ENCODE data around the gene OR4C13.
A peak's percentile ranks its signal among the peaks of the same experiment; 100 is the strongest.
"Not testable (repeated sequence)": the region's sequence is repeated elsewhere in the genome, so short reads cannot be mapped to it uniquely, and the experiment has no call there.

Gene OR4C13

DNA sequence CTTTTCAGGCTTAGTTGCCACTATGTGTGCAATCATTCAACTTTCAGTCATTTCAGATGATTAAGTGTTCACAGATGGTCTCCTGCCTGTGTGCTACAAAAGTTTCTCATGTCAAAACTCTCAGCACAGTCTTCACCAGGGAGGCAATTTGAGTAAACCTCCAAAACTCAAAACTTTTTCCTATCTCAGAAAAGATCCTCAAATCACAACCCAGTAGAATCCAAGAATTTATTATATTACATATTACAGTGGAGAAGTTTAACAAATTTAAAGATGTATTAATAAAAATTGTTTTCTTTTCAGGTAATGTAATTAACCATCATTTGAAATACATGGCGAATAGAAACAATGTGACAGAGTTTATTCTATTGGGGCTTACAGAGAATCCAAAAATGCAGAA, at the start of gene OR4C13:
OR4C13 (plus strand) TSS at position 301 of the 400 bp plus-strand sequence; CDS start at position 333, 32 bp downstream.
- no peak for DNase-seq

DNA sequence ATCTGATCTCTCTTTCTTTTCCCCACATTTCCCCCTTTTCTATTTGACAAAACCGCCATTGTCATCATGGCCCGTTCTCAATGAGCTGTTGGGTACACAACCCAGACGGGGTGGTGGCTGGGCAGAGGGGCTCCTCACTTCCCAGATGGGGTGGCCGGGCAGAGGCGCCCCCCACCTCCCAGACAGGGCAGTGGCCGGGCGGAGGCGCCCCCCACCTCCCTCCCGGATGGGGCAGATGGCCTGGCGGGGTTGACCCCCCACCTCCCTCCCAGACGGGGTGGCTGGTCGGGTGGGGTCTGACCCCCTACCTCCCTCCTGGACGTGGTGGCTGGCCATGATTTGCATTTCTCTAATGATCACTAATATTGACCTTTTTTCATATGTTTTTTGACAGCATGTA, 40.7 kb upstream of the OR4C13 start:
- DNase-seq = not testable (repeated sequence)

GRCh38 chr11:49948701-49949100, 3.5 kb upstream of the OR4C13 start:
- not testable (repeated sequence) for DNase-seq

DNA sequence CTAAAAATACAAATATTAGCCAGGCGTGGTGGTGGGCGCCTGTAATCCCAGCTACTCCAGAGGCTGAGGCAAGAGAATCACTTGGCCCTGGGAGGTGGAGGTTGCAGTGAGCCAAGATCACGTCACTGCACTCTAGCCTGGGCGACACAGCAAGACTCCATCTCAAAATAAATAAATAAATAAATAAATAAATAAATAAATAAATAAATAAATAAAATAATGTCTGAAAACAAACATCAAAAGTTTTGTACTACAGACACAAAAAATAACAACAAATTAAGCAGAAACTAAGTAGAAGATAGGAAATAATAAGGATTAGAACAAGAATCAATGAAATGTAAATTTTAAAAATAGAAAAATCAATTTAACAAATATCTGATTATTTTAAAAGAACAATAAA, 21.2 kb downstream of the OR4C13 start:
- not testable (repeated sequence) for DNase-seq

GRCh38 chr11:49982435-49982834, 30.2 kb downstream of the OR4C13 start, which contains the start of gene OR4C12:
Gene OR4C12 (minus strand): TSS chr11:49982535. CDS start chr11:49982501, 34 bp downstream.
- not testable (repeated sequence) for DNase-seq

DNA sequence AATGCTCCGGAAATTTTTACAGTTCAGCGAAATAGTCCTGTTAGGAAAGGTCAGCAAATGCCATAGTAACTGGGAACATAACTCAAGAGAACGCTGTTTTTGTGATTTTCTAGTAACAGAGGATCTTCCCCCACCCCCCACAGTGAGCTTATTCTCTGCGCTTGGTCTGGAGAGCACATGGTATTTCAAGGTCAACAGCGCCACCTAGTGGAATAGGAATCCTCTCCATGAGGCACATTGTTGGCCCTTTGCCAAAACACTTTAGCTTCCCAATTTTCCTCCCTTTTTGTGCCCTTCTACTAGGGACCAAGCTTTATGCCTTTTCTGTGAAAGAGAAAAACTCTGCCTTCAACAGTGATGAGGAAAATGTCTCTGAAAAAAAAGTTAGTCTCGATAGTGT, 43.4 kb downstream of the OR4C13 start:
- DNase-seq = peak; percentile 64

All from NCI-H146 (cell line).